Muscle layer of colon (tissue), 2 donors: ENCODE data around the gene TNXB.
"Not testable (repeated sequence)": the region's sequence is repeated elsewhere in the genome, so short reads cannot be mapped to it uniquely, and the experiment has no call there.

Experiments
- H3K27ac ChIP-seq: one replicate; pipeline ENCODE4 v1.7.0; 2013; ENCODE audit warnings: low read depth, mild to moderate bottlenecking, low read length, moderate library complexity
- H3K27me3 ChIP-seq, 2 donors: one replicate each; pipeline ENCODE4 v1.7.0; 2013; ENCODE audit warnings: low read length in 2 of 2, mild to moderate bottlenecking in 2 of 2; ENCODE audit not compliant: insufficient read depth in 2 of 2, control insufficient read depth in 1 of 2
- H3K36me3 ChIP-seq: one replicate; pipeline ENCODE4 v1.7.0; 2013; ENCODE audit warnings: mild to moderate bottlenecking, low read length; ENCODE audit not compliant: insufficient read depth
- H3K4me1 ChIP-seq: one replicate; pipeline ENCODE4 v1.7.0; 2013; ENCODE audit warnings: mild to moderate bottlenecking, low read length; ENCODE audit not compliant: insufficient read depth
- H3K4me3 ChIP-seq, 2 donors: one replicate each; pipeline ENCODE4 v1.7.0; 2013; ENCODE audit warnings: low read length in 2 of 2, low read depth in 1 of 2, mild to moderate bottlenecking in 1 of 2, moderate library complexity in 1 of 2
- H3K9ac ChIP-seq: one replicate; pipeline ENCODE4 v1.7.0; 2013; ENCODE audit warnings: low read length
- H3K9me3 ChIP-seq: one replicate; pipeline ENCODE4 v1.7.0; 2013; ENCODE audit warnings: mild to moderate bottlenecking, low read length
- donor health status: abdominal sarcoma.
- donor health status: Adenocarcinoma of cecum.

The TNXB gene

GRCh38 chr6:32013738-32014137 lies 95.4 kb downstream of the TNXB start:
- not testable (repeated sequence) for H3K27ac ChIP-seq, H3K9me3 ChIP-seq, H3K36me3 ChIP-seq, H3K27me3 ChIP-seq, H3K9ac ChIP-seq, H3K4me3 ChIP-seq, H3K4me1 ChIP-seq

- H3K27ac ChIP-seq, H3K4me1 ChIP-seq, H3K36me3 ChIP-seq: not testable (repeated sequence)
Measured at GRCh38 chr6:32012941-32013617, 96.1 kb downstream of the TNXB start.

GRCh38 chr6:32010856-32011530 lies 98.1 kb downstream of the TNXB start:
- not testable (repeated sequence) for H3K27me3 ChIP-seq, H3K36me3 ChIP-seq, H3K4me1 ChIP-seq, H3K9me3 ChIP-seq, H3K9ac ChIP-seq, H3K27ac ChIP-seq, H3K4me3 ChIP-seq

More at GRCh38 chr6:32012941-32013617, 96.1 kb downstream of the TNXB start:
- H3K9ac ChIP-seq, H3K9me3 ChIP-seq, H3K27me3 ChIP-seq, H3K4me3 ChIP-seq: not testable (repeated sequence)

- H3K4me3 ChIP-seq, H3K9me3 ChIP-seq, H3K9ac ChIP-seq, H3K4me1 ChIP-seq, H3K27ac ChIP-seq, H3K36me3 ChIP-seq, H3K27me3 ChIP-seq: not testable (repeated sequence)
Measured at GRCh38 chr6:32009537-32009936, 99.6 kb downstream of the TNXB start.

GRCh38 chr6:32008616-32009015 lies 100.5 kb downstream of the TNXB start:
- H3K9me3 ChIP-seq, H3K27ac ChIP-seq, H3K27me3 ChIP-seq, H3K36me3 ChIP-seq, H3K9ac ChIP-seq, H3K4me3 ChIP-seq, H3K4me1 ChIP-seq: not testable (repeated sequence)

GRCh38 chr6:32008037-32008436 lies 101.1 kb downstream of the TNXB start:
- not testable (repeated sequence) for H3K4me1 ChIP-seq, H3K27me3 ChIP-seq, H3K27ac ChIP-seq, H3K4me3 ChIP-seq, H3K9ac ChIP-seq, H3K36me3 ChIP-seq, H3K9me3 ChIP-seq

- H3K4me3 ChIP-seq, H3K9ac ChIP-seq, H3K27ac ChIP-seq, H3K4me1 ChIP-seq, H3K27me3 ChIP-seq, H3K36me3 ChIP-seq, H3K9me3 ChIP-seq: not testable (repeated sequence)
Measured at GRCh38 chr6:32007086-32007485, 102.1 kb downstream of the TNXB start.

- H3K9me3 ChIP-seq, H3K27ac ChIP-seq, H3K9ac ChIP-seq, H3K27me3 ChIP-seq, H3K4me3 ChIP-seq, H3K4me1 ChIP-seq, H3K36me3 ChIP-seq: not testable (repeated sequence)
Measured at GRCh38 chr6:32005991-32006529, 103.1 kb downstream of the TNXB start.

- not testable (repeated sequence) for H3K36me3 ChIP-seq, H3K4me1 ChIP-seq, H3K9me3 ChIP-seq, H3K4me3 ChIP-seq, H3K9ac ChIP-seq, H3K27me3 ChIP-seq, H3K27ac ChIP-seq
Measured at GRCh38 chr6:32005538-32005880, 103.6 kb downstream of the TNXB start.

GRCh38 chr6:32004864-32005537 lies 104.1 kb downstream of the TNXB start:
- not testable (repeated sequence) for H3K9ac ChIP-seq, H3K9me3 ChIP-seq, H3K4me1 ChIP-seq, H3K27me3 ChIP-seq, H3K27ac ChIP-seq, H3K36me3 ChIP-seq, H3K4me3 ChIP-seq

GRCh38 chr6:32004393-32004792 lies 104.7 kb downstream of the TNXB start:
- H3K27me3 ChIP-seq, H3K4me1 ChIP-seq, H3K9ac ChIP-seq, H3K4me3 ChIP-seq, H3K36me3 ChIP-seq, H3K9me3 ChIP-seq, H3K27ac ChIP-seq: not testable (repeated sequence)

- H3K9ac ChIP-seq, H3K27me3 ChIP-seq, H3K27ac ChIP-seq, H3K36me3 ChIP-seq, H3K4me3 ChIP-seq, H3K4me1 ChIP-seq, H3K9me3 ChIP-seq: not testable (repeated sequence)
Measured at GRCh38 chr6:32003301-32003700, 105.8 kb downstream of the TNXB start.
